ENCODE results near the gene INSYN2B.

The INSYN2B gene

DNA sequence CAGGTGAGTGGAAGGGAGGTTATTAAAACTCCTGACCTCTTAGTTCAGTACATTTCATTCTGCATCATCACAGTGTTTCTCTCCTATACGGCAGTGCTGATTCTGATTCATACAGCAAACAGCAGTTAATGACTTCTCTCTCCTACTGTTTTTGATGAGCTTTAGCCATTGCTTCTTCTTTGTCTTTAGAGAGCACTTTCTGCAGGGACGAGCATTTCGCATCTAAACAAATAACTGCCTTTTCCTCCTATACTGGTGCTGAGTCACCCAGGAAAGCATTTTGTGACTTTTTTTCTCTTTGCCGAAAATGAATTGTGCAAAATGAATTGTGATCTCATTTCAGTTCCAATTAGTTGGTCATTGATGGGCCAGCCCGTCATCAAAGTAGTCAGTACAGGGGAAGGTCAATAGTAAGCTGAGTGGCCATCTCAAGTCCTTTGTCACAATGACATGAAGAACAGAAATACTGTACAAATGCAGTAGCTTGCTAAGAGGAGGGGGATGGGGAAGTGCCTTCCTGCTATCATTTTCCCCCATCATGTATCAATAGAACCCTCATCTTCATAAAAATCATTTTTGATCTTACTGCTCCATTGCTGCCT is 98.5 kb downstream of the INSYN2B start:
- no peak for DNase-seq

DNA sequence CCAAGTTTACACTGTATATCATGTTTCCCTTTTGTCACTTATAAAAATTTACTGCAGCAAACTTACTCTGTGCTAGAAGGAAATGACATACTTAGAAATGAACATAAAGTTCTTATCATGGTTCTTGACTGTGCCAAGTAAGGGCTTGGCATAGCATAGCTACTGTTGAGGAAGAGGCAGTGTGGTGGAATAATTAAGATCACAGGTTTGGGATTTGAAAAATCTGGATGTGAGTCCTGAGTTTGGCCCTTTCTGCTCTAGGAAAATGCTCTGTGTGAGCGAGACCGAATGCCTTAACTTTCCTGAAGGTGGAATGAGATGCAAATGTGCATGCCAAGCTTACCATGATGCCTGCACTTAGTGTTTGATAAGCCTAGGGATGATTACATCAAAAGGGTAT is 99.5 kb downstream of the INSYN2B start:
- DNase-seq: no peak

DNA sequence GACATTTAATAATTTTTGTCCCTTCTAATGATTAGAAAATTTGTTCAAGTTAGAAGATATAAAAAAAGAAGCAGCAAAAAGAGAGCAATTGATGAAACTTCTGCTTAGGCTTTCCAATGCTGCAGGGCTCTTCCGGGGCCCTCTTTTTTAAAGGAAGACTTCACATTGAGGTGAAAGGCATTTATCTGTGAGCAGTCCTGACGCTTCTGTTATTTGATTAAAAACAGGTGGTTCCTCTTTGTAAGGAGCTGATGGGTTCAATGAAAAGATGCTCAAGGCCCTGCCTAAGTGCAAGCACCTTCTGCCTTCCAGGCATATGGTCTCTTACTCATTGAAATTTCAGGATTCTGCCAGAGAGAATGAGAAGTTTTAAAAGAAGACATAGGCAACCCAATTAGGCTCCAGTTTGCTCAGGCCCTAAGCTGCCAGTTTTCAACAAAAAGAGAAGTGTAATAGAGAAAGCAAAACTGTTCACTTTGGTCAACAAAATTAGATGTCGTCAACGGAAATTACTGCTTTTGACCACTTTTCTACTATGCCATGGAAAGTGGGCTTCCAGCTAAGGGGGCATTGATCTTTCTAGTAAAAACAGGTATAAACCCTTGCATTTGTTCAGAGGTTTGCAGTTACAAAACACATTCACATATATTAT is 100.2 kb downstream of the INSYN2B start:
- no peak for DNase-seq

DNA sequence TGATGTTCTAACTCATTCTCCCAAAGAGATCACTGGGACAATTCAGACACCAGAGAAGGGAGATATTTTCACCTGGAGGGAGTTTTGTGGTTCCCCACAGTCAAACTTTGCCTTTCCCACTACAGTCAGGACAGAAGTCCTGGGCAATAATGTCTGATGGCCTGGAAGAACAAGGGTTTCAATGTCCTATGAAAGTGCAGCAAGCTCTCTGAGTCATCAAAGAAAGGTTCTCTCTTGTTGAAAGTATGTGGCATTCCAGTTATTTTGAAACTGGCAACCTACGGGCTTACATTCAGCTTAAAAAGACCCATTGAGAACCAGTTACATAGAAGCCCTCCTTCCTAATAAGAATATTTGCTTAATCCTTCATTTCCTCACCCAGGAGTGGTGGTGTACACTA is 103.9 kb downstream of the INSYN2B start:
- no peak for DNase-seq

DNA sequence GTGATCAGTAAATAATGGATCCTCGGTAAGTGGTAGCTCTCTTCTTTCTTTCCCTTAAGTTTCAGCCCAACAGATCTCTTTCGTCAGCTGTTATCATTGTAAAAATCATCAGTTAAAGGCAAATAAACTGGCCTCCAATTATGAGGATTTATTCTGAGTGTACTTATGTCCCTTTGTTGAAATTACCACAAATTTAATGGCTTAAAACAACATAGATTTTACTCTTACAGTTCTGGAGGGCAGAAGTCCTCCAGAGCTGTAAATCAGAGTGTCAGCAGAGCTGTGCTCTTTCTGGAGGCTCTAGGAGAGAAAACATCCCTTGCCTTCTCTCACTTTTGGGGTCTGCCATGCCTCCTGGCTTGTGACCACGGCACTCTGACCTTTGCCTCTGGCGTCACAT is 104.6 kb downstream of the INSYN2B start:
- no peak for DNase-seq

DNA sequence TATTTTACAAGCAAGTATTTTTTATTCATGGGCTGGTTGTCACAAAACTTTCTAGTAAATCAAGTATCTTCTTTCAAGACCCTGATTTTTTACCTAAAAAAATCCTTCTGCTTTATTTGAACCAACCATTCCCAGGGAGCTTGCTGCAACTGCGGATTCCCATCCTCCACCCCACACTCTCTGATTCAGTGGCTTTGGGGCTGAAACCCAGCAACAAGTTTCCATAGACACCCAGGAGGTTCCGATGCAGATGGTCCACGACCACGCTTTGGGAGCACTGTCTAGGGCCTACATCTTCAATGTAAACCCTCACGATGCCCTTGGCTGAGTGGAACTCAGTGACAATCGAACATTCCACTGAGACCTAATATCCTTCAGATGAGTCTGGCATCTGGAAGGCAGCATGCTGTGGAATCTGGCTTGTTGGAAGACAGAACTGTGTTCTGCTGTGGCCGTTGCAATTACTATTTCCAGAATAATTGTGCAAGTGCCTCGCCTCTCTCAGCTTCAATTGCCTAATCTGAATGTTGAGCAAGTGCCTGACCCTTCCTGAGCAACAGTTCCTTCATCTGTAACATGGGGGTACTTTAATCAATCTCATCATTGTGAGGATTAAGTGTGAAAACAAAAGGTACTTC is 105.1 kb downstream of the INSYN2B start:
- DNase-seq: no peak

DNA sequence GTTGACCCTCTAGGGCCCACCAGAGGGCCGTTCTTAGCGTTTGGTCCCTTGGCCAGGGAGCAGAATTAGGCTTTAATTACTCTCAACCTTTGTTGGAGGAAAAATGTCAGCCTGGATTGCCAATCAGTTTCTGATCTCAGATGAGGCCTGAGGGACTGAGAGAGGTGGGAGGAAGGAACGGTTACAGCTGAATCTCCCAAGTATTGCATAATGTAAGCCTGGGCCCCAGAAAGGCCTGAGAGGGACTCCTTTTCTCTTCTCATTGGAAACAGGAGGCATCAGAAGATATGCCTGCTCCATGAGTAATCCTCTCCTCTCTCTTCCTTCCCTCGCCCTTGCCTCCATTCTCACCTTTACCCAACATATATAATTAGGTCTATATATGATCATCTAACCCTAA is 105.7 kb downstream of the INSYN2B start:
- DNase-seq: no peak

DNA sequence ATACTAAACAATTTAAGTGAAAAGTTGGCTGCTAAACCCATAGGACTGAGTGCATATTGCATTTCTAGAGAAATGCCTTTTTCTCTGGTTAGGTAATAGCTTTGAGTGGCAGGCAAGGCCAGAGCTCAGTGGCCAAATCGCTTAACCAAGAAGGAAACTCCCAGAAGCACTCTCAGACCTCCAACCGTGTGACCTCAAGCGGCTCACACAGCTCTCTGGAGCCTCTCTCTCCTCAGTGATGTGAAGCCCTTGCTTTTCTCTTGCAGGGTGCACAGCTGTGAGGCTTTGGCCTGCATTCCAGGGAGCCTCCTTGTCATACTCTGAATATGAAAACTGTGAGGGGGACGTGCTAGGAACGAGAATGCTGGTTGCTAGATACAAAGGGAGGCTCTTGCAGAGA is 106.7 kb downstream of the INSYN2B start:
- DNase-seq: no peak

DNA sequence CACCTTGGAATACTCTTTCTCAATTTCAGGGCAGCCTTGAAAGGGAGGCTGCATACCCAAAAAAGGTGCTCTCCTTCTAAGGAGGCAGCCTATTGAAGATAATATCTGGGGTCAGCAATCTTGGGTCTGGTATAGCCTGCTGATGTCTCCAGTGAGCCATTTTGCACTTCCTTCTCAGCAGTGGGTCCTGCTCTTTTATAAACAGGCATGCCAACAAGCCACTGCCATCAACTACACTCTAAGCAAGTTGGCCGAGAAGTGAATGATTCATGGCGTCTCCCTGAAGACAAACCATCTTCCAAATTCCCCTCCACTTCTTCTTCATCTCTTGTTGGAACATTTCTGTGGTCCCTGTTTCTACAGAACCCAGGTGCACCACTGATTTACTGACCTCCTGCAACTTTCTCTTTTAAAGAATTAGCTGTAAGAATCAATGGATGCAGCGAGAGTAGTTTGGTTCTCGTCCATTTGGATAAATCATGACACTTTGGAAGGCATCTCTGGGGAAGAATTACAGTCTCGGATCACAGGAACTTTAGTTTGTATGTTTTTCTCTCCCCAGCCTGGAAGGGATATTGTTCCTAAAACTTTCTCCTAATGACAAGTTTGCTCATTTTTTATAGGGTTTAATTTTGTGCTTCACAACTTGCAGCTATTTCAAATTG is 108.3 kb downstream of the INSYN2B start:
- no peak for DNase-seq

DNA sequence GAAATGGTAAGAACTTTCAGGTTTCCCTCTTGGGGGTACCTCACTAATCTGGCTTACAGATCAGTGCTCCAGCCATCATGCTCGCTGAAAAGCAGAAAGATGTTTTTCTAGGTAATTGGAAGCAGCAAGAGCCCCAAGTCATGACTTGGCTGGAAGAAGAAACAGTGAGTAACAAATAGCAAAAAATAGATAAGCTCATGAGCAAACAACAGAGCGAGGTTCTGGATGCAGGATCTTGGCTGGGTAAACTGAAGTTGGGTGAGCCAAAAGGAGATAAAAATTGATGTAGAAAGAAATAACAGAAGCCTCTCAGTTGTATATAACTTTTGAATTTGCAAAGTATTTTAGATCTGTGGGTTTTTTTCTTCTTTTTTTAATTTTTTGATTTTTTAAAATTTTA is 110.1 kb downstream of the INSYN2B start:
- DNase-seq: no peak

DNA sequence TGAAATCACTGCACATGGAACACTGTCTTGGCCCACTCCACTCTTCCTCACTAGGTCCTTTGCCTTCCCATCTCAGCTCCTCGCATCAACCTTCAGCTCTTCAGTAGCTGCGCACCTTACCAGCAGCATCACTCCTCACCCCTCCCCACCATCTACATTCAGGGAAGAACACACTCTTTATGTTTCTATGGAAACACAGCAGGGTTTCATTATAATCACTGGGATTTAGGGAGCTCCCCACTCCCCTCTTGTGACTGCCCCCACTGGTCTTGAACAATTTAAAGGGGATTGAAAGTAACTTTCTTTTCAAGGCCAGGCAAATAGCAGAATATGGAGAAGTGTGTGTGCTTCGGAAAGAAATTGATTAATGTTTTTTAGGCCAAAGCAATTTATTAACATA is 111.2 kb downstream of the INSYN2B start:
- DNase-seq: no peak

DNA sequence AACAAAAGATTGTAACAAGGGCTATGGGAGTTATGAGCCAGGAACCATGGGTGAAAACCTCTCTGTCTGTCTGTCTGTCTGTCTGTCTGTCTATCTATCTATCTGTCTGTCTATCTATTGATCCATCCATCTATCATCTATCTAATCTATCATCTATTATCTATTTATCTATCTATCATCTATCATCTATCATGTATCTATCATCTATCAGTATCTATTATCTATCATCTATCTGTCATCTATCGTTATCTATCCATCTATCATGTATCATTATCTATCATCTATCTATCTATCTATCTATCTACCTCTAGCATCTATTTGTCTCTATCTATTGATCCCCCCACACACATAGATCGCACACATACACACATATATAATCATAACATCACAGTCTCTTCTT is 112.9 kb downstream of the INSYN2B start:
- no peak for DNase-seq

DNA sequence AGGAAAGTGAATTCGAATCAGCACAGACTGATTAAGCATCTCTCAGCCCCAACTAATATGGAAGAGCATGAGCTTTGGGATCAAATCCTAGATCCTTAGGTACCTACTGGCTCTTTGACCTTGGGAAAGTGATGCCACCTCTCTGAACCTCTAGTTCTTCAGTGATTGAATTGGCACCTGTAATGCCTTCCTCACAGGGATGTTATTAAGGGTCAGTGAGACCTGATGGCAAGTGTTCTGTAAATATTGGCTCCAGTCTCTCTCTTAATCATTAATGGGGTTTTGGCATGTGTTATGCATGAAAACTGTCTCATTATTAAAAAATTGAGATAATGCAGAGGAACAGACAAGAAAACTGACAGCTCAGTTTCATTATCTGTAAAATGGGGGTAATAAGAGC is 115.8 kb downstream of the INSYN2B start:
- DNase-seq: no peak

DNA sequence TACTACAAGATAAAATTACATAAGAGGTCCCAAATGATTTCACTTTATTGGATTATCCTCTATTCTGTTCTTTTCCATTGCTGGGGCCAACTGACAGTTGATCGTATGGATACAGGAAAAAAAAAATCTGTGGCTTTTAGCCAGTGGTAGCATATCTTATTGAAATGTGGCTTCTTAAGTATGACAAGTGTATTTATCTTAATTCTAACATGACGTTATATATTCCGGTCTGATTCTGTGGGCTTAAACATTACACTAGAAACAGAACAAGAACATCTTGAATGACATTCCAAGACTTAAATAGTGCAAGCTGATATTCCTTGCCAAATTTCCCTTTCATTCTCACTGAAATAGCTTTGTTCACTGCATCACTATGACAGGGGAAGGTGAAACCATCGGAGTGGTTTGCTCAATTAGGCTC is 117.9 kb downstream of the INSYN2B start:
- no peak for DNase-seq

DNA sequence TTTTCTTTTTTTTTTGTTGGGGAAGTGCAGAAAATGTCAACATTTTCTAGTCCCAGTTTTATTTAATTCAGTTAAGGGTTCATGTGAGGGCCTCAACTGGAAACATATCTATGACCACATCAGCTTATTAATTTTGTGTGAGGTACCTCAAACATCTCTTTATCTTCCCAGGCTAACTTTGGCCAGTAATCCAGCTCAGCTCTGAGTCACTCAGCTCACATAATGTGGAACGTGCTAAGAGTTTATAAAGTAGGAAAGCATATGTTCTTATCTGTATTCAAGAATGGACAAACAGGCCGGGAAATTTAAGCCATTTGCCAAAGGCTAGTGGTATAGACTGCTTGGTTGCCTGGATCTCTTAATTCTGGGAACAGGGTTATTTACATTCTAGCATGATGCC is 118.4 kb downstream of the INSYN2B start:
- DNase-seq: peak; percentile 11

DNA sequence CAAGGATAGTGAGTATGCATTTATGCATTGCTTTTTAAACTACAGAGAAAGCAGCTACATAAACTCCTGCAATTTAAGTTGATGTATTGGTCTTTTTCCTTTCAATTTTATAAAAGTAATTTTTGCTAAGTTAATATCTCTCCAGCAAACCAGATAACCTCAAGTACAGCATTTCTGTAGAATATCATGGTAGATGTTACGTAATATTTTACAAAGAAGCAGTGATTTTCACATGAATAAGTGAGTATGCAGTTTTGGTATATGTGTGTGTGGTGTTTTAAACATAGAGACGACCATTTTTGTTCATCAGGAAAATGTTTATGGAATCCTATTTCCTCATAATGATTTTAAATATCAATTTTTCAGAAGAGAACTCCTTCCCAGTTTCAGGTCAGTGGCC is 118.9 kb downstream of the INSYN2B start:
- no peak for DNase-seq

DNA sequence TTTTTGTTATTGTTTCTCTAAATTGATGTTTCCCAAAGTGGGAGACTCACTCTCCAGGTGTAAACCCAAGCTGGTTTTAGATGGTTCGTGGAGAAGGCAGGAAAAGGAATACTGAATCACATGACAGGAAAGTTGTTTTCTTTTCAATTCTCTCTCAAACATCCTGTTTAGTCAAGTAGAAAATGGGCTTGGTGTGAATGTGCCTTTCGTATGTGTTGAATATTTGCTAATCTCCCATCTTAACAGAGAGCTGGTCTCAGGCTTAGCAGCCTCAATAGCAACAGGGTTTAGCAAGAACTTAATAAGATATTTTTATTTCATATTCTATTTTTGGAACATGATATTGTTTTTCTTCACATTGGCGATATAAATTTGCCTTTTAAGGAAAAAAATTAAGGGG is 119.7 kb downstream of the INSYN2B start:
- DNase-seq: no peak

DNA sequence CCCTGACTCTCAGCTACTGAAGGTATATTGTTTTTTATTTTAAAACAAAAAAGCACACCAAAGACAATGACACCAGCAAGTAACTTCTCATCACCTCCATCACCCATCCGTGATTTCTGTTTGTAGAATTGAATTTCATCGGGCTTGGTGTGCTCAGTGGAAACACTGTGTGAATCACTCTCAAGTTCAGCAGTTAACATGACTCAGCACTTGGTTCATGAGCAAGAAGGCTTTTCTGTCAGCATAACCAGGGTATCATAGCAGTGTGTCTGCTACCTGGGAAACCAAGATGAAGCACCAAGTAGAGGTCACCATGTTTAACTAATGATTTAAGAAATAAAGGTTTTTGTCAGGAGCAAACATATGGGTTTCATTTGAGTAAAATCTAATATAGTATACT is 123.7 kb downstream of the INSYN2B start:
- DNase-seq: peak; percentile 39

DNA sequence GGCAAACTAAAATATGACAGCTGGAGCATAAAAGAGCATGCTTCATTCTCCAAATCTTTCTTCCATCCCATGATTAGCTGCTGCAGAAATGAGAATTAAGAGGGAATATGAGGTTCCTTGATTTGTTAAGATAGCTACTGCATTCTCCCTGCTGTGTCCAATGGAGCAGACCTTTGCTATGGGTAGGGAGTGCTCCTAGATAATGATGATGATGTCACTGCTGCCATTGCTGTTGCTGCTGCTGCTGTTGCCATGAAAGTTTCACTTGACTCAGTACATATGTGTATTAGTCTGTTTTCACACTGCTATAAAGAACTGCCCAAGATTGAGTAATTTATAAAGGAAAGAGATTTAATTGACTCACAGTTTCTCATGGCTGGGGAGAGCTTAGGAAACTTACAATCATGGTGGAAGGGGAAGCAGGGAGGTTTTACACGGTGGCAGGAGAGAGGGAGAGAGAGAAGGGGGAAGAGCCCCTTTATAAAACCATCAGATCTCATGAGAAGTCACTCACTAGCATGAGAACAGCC is 128.9 kb downstream of the INSYN2B start:
- no peak for DNase-seq

DNA sequence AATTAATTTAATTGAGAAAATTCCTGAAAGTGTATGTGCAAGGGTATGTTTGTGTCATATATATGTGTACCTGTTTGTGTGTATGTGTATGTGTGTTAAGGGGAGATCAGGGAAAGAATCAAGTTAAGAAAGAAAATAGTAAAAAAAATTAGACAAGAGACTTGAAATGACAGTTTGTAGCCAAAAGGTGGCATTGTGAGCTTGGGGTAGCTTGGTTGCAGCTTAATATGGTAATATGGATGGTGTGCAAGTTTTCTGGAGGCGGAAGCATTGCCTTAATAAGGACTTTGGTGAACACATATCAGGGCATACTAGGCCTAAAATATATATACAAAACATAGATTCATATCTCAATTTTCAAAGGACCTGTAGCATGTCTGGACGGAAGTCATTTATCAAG is 129.9 kb downstream of the INSYN2B start:
- peak; percentile 20 for DNase-seq

DNA sequence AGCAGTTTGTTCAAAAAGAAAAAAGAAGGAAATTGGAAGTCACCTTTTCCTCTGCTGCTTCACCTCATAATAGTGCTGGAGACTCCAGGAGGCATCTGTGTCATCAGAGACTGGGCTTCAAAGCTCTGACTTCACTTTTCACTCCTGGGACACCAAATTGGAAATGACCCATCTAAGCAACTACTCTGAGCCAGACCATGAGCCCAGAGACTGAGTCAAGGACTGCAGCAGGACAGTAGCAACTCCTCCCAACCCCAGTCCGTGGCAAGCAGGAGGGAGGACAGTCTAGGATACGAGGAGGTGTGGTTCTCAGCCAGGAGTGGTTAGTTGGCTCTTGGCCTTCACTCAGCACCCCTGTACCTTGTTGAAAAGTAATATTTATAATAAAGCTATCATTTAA is 131.5 kb downstream of the INSYN2B start:
- DNase-seq: no peak

DNA sequence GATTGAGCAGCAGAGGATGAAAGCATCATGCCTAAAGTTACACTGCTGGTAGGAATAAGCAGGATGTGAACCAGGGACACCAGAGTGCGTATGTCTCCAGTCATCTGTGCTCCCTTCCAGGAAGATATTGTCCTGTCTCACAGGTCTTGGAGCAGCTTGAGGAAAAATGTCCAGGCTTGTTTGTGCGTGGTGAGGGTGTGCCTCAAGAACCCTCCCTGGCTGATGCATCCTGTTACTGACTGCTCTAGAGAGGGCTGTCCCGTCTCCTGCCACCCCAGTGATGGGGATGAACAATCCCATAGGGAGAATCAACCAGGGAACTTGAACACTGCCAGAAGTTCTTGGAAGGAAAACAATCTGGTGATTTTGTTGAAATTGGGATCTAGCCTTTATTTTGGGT is 132.0 kb downstream of the INSYN2B start:
- no peak for DNase-seq

DNA sequence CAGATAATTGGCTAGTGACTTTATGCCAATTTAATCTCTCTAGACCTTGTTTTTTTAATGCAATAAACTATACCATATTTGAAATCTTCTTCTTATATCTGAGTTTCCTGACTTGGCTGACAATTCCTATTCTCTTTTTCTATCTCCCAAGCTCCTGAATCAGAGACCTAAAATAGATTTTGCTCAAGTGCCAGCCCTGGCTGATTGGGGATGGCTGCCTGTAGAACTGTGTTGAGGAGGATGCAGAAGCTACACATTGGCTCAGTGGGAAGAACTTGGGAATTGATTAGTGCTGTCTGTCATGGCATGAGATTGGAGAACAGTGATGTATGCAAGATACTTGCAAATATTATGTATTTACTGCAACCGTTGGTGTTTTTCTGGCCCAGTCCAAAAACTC is 132.8 kb downstream of the INSYN2B start:
- DNase-seq: no peak

DNA sequence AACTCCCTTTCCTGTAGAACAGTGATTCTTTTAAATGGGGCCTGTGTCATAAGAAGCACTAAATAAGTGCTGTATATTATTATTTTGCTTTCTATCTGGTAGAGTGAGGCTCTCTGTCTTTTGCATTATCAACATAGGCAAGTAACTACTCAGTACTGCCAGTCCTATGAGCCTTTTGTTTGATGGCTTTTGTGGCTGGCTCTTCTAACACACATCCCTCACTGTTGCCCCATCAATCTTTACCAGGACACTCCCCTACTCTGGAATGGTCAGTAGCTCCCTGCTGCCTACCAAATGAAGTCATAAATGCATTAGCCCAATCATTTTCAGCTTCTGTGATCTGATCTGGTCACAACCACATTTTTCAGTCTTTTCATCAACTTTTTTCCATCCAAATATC is 137.6 kb downstream of the INSYN2B start:
- DNase-seq: no peak

Measured in OCI-M1 (cell line).